ENCODE measurements around the gene DISC1.

DNA sequence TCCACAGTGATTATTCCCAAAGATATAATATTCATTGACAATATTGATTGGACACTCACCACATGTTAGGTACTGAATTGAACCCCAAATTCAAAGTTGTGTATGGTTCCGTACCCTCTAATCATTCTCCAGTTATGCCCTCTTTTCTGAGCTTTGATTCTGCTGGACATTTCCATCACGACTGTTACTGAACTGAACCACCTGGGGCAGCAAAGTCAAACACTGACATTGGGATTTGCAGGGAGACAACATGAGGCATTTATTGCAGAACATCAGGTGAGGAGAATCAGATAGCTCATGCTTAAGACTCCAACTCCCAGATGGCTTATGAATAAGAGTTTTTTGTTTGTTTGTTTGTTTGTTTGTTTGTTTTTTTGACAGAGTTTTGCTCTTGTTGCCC lies 420.9 kb downstream of the DISC1 start:
- TF ChIP-seq ZNF121 (CRISPR knock-in tag; IDR thresholded peaks at IDR 0.05) (no peak), ZNF354B (CRISPR knock-in tag; IDR thresholded peaks at IDR 0.05) (no peak), POLR2G (IDR thresholded peaks at IDR 0.05; ENCODE audit: low read depth, low read length) (no peak), RARA (CRISPR knock-in tag; IDR thresholded peaks at IDR 0.05) (no peak), JUN (CRISPR knock-in tag; IDR thresholded peaks at IDR 0.05) (no peak)
- TF ChIP-seq, protein P1, sequence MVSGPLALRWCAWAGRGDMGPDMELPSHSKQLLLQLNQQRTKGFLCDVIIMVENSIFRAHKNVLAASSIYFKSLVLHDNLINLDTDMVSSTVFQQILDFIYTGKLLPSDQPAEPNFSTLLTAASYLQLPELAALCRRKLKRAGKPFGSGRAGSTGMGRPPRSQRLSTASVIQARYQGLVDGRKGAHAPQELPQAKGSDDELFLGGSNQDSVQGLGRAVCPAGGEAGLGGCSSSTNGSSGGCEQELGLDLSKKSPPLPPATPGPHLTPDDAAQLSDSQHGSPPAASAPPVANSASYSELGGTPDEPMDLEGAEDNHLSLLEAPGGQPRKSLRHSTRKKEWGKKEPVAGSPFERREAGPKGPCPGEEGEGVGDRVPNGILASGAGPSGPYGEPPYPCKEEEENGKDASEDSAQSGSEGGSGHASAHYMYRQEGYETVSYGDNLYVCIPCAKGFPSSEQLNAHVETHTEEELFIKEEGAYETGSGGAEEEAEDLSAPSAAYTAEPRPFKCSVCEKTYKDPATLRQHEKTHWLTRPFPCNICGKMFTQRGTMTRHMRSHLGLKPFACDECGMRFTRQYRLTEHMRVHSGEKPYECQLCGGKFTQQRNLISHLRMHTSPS (CRISPR knock-in tag; IDR thresholded peaks at IDR 0.05; ENCODE audit: low read depth), result no peak
- TF ChIP-seq, protein P2, sequence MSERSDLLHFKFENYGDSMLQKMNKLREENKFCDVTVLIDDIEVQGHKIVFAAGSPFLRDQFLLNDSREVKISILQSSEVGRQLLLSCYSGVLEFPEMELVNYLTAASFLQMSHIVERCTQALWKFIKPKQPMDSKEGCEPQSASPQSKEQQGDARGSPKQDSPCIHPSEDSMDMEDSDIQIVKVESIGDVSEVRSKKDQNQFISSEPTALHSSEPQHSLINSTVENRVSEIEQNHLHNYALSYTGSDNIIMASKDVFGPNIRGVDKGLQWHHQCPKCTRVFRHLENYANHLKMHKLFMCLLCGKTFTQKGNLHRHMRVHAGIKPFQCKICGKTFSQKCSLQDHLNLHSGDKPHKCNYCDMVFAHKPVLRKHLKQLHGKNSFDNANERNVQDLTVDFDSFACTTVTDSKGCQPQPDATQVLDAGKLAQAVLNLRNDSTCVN (CRISPR knock-in tag; IDR thresholded peaks at IDR 0.05; ENCODE audit: borderline replicate concordance), result no peak
- TF ChIP-seq, protein P3, sequence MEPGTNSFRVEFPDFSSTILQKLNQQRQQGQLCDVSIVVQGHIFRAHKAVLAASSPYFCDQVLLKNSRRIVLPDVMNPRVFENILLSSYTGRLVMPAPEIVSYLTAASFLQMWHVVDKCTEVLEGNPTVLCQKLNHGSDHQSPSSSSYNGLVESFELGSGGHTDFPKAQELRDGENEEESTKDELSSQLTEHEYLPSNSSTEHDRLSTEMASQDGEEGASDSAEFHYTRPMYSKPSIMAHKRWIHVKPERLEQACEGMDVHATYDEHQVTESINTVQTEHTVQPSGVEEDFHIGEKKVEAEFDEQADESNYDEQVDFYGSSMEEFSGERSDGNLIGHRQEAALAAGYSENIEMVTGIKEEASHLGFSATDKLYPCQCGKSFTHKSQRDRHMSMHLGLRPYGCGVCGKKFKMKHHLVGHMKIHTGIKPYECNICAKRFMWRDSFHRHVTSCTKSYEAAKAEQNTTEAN (CRISPR knock-in tag; conservative IDR thresholded peaks at IDR 0.05), result no peak
- TF ChIP-seq, protein P4, sequence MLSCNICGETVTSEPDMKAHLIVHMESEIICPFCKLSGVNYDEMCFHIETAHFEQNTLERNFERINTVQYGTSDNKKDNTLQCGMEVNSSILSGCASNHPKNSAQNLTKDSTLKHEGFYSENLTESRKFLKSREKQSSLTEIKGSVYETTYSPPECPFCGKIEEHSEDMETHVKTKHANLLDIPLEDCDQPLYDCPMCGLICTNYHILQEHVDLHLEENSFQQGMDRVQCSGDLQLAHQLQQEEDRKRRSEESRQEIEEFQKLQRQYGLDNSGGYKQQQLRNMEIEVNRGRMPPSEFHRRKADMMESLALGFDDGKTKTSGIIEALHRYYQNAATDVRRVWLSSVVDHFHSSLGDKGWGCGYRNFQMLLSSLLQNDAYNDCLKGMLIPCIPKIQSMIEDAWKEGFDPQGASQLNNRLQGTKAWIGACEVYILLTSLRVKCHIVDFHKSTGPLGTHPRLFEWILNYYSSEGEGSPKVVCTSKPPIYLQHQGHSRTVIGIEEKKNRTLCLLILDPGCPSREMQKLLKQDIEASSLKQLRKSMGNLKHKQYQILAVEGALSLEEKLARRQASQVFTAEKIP (CRISPR knock-in tag; IDR thresholded peaks at IDR 0.05; ENCODE audit: borderline replicate concordance), result no peak
- TF ChIP-seq, protein P5, sequence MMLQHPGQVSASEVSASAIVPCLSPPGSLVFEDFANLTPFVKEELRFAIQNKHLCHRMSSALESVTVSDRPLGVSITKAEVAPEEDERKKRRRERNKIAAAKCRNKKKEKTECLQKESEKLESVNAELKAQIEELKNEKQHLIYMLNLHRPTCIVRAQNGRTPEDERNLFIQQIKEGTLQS (CRISPR knock-in tag; IDR thresholded peaks at IDR 0.05), result no peak
- TF ChIP-seq, protein P6, sequence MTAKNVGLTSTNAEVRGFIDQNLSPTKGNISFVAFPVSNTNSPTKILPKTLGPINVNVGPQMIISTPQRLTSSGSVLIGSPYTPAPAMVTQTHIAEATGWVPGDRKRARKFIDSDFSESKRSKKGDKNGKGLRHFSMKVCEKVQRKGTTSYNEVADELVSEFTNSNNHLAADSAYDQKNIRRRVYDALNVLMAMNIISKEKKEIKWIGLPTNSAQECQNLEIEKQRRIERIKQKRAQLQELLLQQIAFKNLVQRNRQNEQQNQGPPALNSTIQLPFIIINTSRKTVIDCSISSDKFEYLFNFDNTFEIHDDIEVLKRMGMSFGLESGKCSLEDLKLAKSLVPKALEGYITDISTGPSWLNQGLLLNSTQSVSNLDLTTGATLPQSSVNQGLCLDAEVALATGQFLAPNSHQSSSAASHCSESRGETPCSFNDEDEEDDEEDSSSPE (CRISPR knock-in tag; IDR thresholded peaks at IDR 0.05), result no peak
